Vagina (tissue), 2 donors: ENCODE data around the gene GRM8.

Experiments used
- POLR2A ChIP-seq, 2 donors: fragments of 450-650 bp; IDR thresholded peaks; one replicate each; pipeline ENCODE4 v1.6.1; 2017; ENCODE audit warnings: antibody characterized with exemption in 2 of 2, mild to moderate bottlenecking in 2 of 2, moderate library complexity in 2 of 2
- POLR2AphosphoS5 ChIP-seq, 2 donors: sonication (generic); formaldehyde crosslinking; IDR thresholded peaks; one replicate each; pipeline ENCODE4 v1.9.0; 2017; ENCODE audit warnings: antibody characterized with exemption in 2 of 2, mild to moderate bottlenecking in 2 of 2, low read depth in 1 of 2; ENCODE audit not compliant: insufficient read depth in 1 of 2
- TF ChIP-seq, protein P1 (sequence below), 3 experiments: fragments of 450-650 bp in 2 of 3; fragments of 200-600 bp in 1 of 3; sonication (generic) in 1 of 3; IDR thresholded peaks; one replicate each; pipeline ENCODE4 v1.5.1; 2017 to 2019; ENCODE audit warnings: antibody characterized with exemption in 3 of 3, mild to moderate bottlenecking in 2 of 3, moderate library complexity in 2 of 3

DNA sequence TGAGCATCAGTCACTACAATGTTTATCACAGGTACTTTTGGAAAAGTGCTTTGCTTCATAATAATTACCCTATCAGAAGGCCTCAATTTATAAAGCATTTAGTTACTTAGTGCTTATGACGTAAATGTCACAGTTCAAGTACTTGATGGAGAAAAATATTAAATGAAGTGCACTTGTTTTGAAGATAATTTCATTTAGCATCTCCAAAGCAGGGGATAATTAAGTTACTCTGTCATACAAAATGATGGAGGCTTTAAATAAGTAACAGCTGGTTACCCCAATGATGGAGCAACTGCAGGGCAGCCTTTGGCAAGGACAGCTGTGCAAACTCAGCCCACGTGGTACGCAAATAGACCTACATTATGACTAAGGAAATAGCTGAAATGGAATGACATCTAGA, 768.8 kb downstream of the GRM8 start:
- TF ChIP-seq, protein P1, sequence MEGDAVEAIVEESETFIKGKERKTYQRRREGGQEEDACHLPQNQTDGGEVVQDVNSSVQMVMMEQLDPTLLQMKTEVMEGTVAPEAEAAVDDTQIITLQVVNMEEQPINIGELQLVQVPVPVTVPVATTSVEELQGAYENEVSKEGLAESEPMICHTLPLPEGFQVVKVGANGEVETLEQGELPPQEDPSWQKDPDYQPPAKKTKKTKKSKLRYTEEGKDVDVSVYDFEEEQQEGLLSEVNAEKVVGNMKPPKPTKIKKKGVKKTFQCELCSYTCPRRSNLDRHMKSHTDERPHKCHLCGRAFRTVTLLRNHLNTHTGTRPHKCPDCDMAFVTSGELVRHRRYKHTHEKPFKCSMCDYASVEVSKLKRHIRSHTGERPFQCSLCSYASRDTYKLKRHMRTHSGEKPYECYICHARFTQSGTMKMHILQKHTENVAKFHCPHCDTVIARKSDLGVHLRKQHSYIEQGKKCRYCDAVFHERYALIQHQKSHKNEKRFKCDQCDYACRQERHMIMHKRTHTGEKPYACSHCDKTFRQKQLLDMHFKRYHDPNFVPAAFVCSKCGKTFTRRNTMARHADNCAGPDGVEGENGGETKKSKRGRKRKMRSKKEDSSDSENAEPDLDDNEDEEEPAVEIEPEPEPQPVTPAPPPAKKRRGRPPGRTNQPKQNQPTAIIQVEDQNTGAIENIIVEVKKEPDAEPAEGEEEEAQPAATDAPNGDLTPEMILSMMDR (IDR thresholded peaks at IDR 0.05), result no peak
- TF ChIP-seq POLR2AphosphoS5 (IDR thresholded peaks at IDR 0.05; ENCODE audit: insufficient read depth in 1 of 2, low read depth in 1 of 2) (no peak), POLR2A (IDR thresholded peaks at IDR 0.05) (no peak)
